HEK293T (cell line): ENCODE results near the gene ATP5ME.
"Not testable (repeated sequence)": the region's sequence is repeated elsewhere in the genome, so short reads cannot be mapped to it uniquely, and the experiment has no call there.

Source experiments
- CTCF ChIA-PET: fragments of 350-600 bp; formaldehyde crosslinking; extraction: SDS; loops from one replicate; lab custom pipeline; 2021; ENCODE audit warnings: antibody characterized with exemption, inconsistent platforms; lab: Yijun Ruan, JAX
- POLR2A ChIA-PET: fragments of 350-600 bp; formaldehyde crosslinking; extraction: SDS; loops from one replicate; lab custom pipeline; 2020; ENCODE audit warnings: antibody characterized with exemption, inconsistent platforms; lab: Yijun Ruan, JAX
- DNase-seq: peaks from one replicate; pipeline ENCODE4 v3.0.0; 2012; ENCODE audit warnings: mixed read lengths; ENCODE audit errors: extremely low spot score
- ARNT ChIP-seq: fragments of 450-650 bp; IDR thresholded peaks from 2 replicates; pipeline ENCODE4 v1.6.1; 2017; ENCODE audit warnings: mild to moderate bottlenecking
- BHLHE40 ChIP-seq: fragments of 450-650 bp; IDR thresholded peaks from 2 replicates; pipeline ENCODE4 v1.6.1; 2016; ENCODE audit warnings: mild to moderate bottlenecking, moderate library complexity, borderline replicate concordance
- CTBP1 ChIP-seq: fragments of 450-650 bp; IDR thresholded peaks from 2 replicates; pipeline ENCODE4 v1.6.1; 2016; ENCODE audit warnings: borderline replicate concordance
- ELF4 ChIP-seq: fragments of 450-650 bp; IDR thresholded peaks from 2 replicates; pipeline ENCODE4 v1.6.1; 2017; ENCODE audit warnings: antibody characterized with exemption
- FOXA1 ChIP-seq: fragments of 450-650 bp; IDR thresholded peaks from 2 replicates; pipeline ENCODE4 v1.6.1; 2016; ENCODE audit warnings: mild to moderate bottlenecking
- FOXK2 ChIP-seq: fragments of 450-650 bp; IDR thresholded peaks from 2 replicates; pipeline ENCODE4 v1.6.1; 2016; ENCODE audit warnings: mild to moderate bottlenecking
- FOXM1 ChIP-seq: fragments of 450-650 bp; IDR thresholded peaks from 2 replicates; pipeline ENCODE4 v1.6.1; 2017; ENCODE audit warnings: mild to moderate bottlenecking, borderline replicate concordance
- HDGF ChIP-seq: fragments of 450-650 bp; IDR thresholded peaks from 2 replicates; pipeline ENCODE4 v1.6.1; 2017; ENCODE audit warnings: antibody characterized with exemption, borderline replicate concordance
- L3MBTL2 ChIP-seq: fragments of 450-650 bp; conservative IDR thresholded peaks from 2 replicates; pipeline ENCODE4 v1.6.1; 2016; ENCODE audit warnings: mild to moderate bottlenecking
- LEF1 ChIP-seq: fragments of 450-650 bp; IDR thresholded peaks from 2 replicates; pipeline ENCODE4 v1.6.1; 2017; ENCODE audit warnings: mild to moderate bottlenecking, borderline replicate concordance
- NFRKB ChIP-seq: fragments of 450-650 bp; IDR thresholded peaks from 2 replicates; pipeline ENCODE4 v1.6.1; 2016; ENCODE audit warnings: mild to moderate bottlenecking, moderate library complexity
- SP1 ChIP-seq: fragments of 450-650 bp; IDR thresholded peaks from 2 replicates; pipeline ENCODE4 v1.6.1; 2017
- SUZ12 ChIP-seq: fragments of 450-650 bp; IDR thresholded peaks from 2 replicates; pipeline ENCODE4 v1.6.1; 2016; ENCODE audit warnings: mild to moderate bottlenecking
- TARDBP ChIP-seq: fragments of 450-650 bp; IDR thresholded peaks from 2 replicates; pipeline ENCODE4 v1.6.1; 2016
- ZNF384 ChIP-seq: fragments of 450-650 bp; IDR thresholded peaks from 2 replicates; pipeline ENCODE4 v1.6.1; 2016
- TF ChIP-seq, protein P1 (sequence below): fragments of 450-650 bp; IDR thresholded peaks from 2 replicates; pipeline ENCODE4 v1.6.1; 2016

The ATP5ME gene

DNA sequence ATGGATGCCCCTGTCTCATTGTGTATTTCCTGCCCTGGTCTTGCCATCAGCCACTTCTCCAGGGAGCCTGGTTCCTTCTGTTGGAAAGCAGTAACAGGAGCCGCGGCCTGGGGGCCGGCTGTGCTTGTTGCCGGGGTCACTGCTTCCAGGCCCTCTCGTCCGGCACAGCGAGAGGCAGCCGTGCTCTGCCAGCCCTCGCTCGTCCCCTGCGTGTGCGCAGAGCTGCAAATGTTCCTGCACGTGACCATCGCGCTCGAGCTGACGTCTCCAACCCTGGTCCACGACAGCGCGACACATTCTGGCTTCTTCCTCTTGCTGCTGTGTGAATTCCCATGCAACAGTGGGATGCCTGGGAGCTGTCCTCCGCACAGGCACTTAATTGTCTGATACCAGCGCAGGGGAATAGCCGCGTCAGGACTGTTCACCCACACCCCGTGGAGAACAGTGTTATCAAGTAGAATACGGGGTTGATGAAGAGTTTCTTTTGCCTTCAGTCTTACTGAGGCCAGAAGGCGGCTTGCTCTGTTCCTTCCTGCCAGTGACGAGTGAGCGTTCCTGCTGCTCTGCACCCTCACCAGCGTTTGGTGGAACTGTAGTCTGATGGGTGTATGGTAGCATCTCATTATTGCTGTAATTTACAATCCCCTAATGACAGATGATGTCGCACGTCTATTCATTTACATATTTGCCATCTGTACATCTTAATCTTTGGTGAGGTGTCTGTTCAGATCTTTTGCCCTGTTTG lies 36.4 kb downstream of the ATP5ME start:
- POLR2A ChIA-PET: no interaction called here
- CTCF ChIA-PET: no interaction called here
- TF ChIP-seq SUZ12: no peak
- TF ChIP-seq ZNF384: no peak
- no peak for TF ChIP-seq TARDBP
- no peak for DNase-seq

GRCh38 chr4:636628-637159 lies 37.4 kb downstream of the ATP5ME start:
- ChIA-PET CTCF (no interaction called here), POLR2A (interaction anchor here (1.2 kb wide), 1 partner anchor 38 kb away, joined by 4 read pairs; the partner anchor contains the start of genes ATP5ME and MYL5)
- no peak for DNase-seq
- no peak for TF ChIP-seq ZNF384
- no peak for TF ChIP-seq ARNT
- no peak for TF ChIP-seq HDGF
- TF ChIP-seq FOXA1: no peak
- no peak for TF ChIP-seq FOXK2
- TF ChIP-seq TARDBP: no peak
- no peak for TF ChIP-seq FOXM1
- TF ChIP-seq CTBP1: no peak
- TF ChIP-seq LEF1: no peak
- no peak for TF ChIP-seq BHLHE40

DNA sequence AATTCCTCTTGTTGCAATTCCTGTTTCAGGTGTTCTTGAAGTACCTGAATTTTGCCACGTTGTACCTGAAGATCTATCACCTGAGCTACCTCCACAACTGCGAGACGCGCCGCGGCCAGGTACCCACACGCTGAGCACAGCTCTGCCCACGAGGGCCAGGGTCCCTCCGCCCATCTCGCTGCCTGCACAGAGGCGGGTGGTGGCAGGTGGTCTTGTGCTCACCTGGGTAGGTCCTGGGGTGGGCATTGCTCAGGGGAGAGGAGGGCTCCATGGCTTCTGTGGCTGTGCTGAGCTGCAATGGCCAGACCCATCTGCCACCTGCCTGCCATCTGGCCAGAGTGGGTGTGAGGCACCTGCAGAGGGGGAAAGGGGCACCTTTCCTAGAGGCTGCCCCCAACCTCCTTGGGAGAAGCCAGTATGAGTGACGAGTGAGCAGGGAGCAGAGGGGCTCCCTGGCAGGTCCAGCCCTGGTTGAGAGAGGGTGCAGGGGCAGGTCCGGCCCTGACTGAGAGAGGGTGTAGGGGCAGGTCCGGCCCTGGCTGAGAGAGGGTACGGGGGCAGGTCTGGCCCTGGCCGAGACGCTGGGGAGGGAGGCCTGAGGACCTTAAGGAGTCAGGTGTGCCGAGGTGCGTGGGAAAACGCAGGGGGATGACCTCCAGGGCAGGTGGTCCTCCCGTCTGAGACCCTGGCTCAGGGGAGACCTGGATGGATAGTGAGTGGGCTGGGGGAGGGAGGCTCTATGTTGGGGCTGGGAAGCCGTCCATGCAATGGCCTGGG lies 38.0 kb downstream of the ATP5ME start:
- no peak for DNase-seq
- POLR2A ChIA-PET: interaction anchor here (1.2 kb wide), 1 partner anchor 39 kb away, joined by 4 read pairs; the partner anchor contains the start of genes ATP5ME and MYL5
- TF ChIP-seq BHLHE40 (no peak), ARNT (no peak), TARDBP (no peak), FOXK2 (no peak), SP1 (no peak), FOXM1 (no peak), CTBP1 (no peak), LEF1 (no peak), NFRKB (no peak), L3MBTL2 (no peak), HDGF (no peak), ZNF384 (no peak), FOXA1 (no peak), ELF4 (no peak), SUZ12 (no peak)
- TF ChIP-seq, protein P1, sequence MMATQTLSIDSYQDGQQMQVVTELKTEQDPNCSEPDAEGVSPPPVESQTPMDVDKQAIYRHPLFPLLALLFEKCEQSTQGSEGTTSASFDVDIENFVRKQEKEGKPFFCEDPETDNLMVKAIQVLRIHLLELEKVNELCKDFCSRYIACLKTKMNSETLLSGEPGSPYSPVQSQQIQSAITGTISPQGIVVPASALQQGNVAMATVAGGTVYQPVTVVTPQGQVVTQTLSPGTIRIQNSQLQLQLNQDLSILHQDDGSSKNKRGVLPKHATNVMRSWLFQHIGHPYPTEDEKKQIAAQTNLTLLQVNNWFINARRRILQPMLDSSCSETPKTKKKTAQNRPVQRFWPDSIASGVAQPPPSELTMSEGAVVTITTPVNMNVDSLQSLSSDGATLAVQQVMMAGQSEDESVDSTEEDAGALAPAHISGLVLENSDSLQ: no peak
- CTCF ChIA-PET: no interaction called here

DNA sequence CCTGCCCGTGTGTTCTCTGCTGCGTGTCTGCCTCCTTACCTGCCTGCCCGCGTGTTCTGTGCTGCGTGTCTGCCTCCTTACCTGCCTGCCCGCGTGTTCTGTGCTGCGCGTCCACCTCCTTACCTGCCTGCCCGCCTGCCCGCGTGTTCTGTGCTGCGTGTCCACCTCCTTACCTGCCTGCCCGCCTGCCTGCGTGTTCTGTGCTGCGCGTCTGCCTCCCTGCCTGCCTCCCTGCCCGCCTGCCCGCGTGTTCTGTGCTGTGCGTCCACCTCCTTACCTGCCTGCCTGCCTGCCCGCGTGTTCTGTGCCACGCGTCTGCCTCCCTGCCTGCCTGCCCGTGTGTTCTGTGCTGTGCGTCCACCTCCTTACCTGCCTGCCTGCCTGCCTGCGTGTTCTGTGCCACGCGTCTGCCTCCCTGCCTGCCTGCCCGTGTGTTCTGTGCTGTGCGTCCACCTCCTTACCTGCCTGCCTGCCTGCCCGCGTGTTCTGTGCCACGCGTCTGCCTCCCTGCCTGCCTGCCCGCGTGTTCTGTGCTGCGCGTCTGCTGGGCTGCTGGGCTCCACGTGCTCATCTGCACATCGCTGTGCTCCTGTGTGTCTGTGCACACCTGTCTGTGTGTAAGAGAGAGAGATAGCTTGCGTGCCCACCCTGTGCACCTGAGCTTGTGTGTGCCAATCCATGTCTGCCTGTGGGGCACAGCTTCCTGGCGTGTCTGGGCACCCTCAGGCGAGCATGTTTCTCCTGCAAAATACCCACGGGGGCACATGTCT lies 38.8 kb downstream of the ATP5ME start:
- POLR2A ChIA-PET: interaction anchor here (1.2 kb wide), 1 partner anchor 39 kb away, joined by 4 read pairs; the partner anchor contains the start of genes ATP5ME and MYL5
- DNase-seq, CTCF ChIA-PET: not testable (repeated sequence)

GRCh38 chr4:634599-634985 lies 39.5 kb downstream of the ATP5ME start:
- DNase-seq: no peak
- CTCF ChIA-PET: no interaction called here
- POLR2A ChIA-PET: no interaction called here
- no peak for TF ChIP-seq HDGF

DNA sequence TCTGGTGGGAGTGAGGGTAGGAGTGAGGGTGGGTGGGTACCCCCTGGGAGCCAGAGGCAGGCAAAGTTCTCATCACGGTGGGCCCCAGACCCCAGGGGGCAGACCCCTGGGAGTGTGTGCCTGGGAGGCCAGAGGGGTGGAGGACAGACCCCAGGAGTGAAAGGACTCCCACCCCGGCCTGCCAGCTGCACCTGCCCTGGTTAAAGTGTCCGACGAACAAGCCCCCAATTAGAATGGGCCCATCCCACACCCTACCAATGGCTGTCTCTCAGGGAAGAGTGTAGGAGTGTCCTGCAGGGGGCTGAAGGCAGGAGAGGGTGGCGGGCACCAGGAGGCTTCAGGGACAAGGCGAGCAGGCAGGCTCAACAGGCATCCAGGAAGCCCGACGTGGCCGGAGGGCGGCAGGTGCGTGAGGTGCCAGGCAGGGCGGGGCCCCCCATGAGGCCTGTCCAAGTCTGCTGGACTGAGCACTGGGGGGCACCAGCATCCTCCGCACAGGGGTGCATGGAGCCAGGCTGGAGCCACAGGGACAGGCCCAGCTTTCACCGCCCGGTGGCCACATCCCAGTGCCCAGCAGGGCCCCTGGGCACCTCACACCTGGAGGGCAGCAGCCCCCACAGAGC lies 40.0 kb downstream of the ATP5ME start:
- ChIA-PET CTCF (no interaction called here), POLR2A (no interaction called here)
- no peak for DNase-seq
- no peak for TF ChIP-seq FOXA1
- no peak for TF ChIP-seq LEF1
- TF ChIP-seq BHLHE40: no peak
- no peak for TF ChIP-seq ZNF384
- TF ChIP-seq, protein P1: no peak
- no peak for TF ChIP-seq TARDBP
- no peak for TF ChIP-seq ARNT

DNA sequence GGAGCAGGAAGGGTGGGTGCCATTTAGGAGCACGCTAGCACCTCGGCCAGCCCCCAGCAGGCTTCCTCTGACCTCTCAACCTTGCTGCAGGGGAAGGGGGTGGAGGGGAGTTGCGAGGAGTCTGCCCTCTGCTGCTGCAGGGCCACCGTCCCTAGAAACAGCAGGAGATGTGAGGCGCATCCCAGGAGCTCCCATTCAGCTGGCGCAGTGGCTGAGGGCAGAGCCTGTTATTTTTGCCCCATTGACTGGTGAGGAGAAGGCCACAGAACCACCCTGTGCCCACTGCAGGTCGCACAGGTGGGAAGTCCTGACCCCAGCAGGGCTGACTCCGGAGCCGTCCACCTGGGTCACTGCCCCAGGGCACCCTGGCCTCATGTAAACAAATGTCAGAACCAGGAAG lies 40.7 kb downstream of the ATP5ME start:
- POLR2A ChIA-PET: no interaction called here

More for the DNA sequence above, 40.7 kb downstream of the ATP5ME start:
- TF ChIP-seq SUZ12: no peak
- DNase-seq: no peak
- CTCF ChIA-PET: no interaction called here
